Measurements from ENCODE around the gene ATP5F1E. TPM values are rescaled to one million over a fixed set of nuclear protein-coding genes. Genes with fewer than 3 reads are reported as not detected.

ATP5F1E gene
- total RNA-seq, 1 experiment from 2014 or later, result 52.7 TPM

DNA sequence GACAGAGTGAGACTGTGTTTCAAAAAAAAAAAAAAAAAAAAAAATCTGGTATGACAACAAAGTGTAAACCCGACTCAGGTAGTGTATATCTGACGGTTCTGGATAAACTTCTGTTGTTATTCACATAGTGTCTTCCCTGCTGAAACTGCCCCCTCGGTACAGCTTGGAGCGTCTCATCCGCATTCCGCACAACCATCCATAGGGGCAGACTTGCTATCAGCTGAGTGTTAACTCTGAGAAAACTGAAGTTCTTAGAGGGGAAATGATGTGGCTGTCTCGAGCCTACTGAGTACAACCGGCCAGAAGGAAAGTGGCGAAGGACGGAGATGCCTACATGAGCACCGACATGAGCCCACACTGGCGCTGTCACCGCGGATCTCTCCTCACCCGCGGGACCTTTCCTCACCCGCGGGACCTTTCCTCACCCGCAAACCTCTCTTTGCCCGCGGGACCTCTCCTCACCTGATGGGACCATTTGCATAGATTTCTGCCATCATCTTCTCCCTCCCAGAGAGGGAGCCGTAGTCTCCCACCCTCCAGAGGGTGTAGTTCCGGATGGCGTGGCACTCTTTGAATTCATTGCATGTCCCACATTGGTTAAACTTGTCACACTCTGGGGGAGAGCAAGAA is 34.9 kb downstream of the ATP5F1E start:
- H2BK120ac ChIP-seq (ENCODE audit: low read depth, low read length, poor library complexity, severe bottlenecking), result no peak overlapping the region
- H4K91ac ChIP-seq (ENCODE audit: insufficient read length, low read depth, low read length), result no peak overlapping the region
- Mint-ChIP-seq H3K27ac (peak overlapping the region; percentile 19 to 57 (median 49); a peak in 4 of 7 replicates), H3K27me3 (ENCODE audit: low read depth) (no peaks in the 10 kb centered on the region; the same call in 1 of the 2 replicates), H3K36me3 (ENCODE audit: insufficient read depth in 1 of 3, low read depth in 3 of 3) (peaks cover 16 to 69% (median 66%) of the 10 kb centered on the region in 3 experiments; a peak in 5 of 7 replicates), H3K4me3 (no peak overlapping the region), H3K4me1 (no peaks in the 10 kb centered on the region), H3K9me3 (no peaks in the 10 kb centered on the region)
- no peak overlapping the region for H4K5ac ChIP-seq (ENCODE audit: insufficient read length, low read depth, low read length)
- H2BK15ac ChIP-seq (ENCODE audit: low read depth, low read length), result no peak overlapping the region
- no peaks in the 10 kb centered on the region for H3K23me2 ChIP-seq (ENCODE audit: insufficient read length, low read depth, low read length, poor library complexity, severe bottlenecking)
- H3K4ac ChIP-seq (ENCODE audit: low read depth, low read length), result no peak overlapping the region
- WGBS (ENCODE audit: extremely low coverage, insufficient read length, low lambda C conversion rate), result no CpG with 5 or more reads among the region's 24 CpGs
- no peak overlapping the region for H4K8ac ChIP-seq (replicated peaks; ENCODE audit: insufficient read length, low read depth, low read length)
- H2AK5ac ChIP-seq (ENCODE audit: insufficient read length, low read length), result no peak overlapping the region
- H2BK5ac ChIP-seq (ENCODE audit: insufficient read length, low read length), result no peak overlapping the region
- H3K79me1 ChIP-seq (ENCODE audit: insufficient read depth, low read depth, low read length, poor library complexity, severe bottlenecking), result no peaks in the 10 kb centered on the region
- no peaks in the 10 kb centered on the region for H3K4me1 ChIP-seq (ENCODE audit: insufficient read depth, low read length)
- H3K27ac ChIP-seq (ENCODE audit: insufficient read length, low read depth, low read length), result no peak overlapping the region
- no peak overlapping the region for H3K23ac ChIP-seq (ENCODE audit: insufficient read length, low read depth, low read length)
- TF ChIP-seq, protein P1, sequence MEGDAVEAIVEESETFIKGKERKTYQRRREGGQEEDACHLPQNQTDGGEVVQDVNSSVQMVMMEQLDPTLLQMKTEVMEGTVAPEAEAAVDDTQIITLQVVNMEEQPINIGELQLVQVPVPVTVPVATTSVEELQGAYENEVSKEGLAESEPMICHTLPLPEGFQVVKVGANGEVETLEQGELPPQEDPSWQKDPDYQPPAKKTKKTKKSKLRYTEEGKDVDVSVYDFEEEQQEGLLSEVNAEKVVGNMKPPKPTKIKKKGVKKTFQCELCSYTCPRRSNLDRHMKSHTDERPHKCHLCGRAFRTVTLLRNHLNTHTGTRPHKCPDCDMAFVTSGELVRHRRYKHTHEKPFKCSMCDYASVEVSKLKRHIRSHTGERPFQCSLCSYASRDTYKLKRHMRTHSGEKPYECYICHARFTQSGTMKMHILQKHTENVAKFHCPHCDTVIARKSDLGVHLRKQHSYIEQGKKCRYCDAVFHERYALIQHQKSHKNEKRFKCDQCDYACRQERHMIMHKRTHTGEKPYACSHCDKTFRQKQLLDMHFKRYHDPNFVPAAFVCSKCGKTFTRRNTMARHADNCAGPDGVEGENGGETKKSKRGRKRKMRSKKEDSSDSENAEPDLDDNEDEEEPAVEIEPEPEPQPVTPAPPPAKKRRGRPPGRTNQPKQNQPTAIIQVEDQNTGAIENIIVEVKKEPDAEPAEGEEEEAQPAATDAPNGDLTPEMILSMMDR (conservative IDR thresholded peaks at IDR 0.05), result no peak
- H3K27me3 ChIP-seq (ENCODE audit: insufficient read depth, low read length), result no peaks in the 10 kb centered on the region
- no peak overlapping the region for H2AFZ ChIP-seq (ENCODE audit: low read length)
- H3K9me3 ChIP-seq (ENCODE audit: control insufficient read depth, low read depth, low read length), result no peaks in the 10 kb centered on the region
- no peak overlapping the region for H3K9ac ChIP-seq (ENCODE audit: extremely low read depth, insufficient read length, low read length)
- no peak overlapping the region for H3K14ac ChIP-seq (ENCODE audit: insufficient read depth, low read length)
- H2BK12ac ChIP-seq (ENCODE audit: insufficient read length, low read depth, low read length), result no peak overlapping the region
- no peak overlapping the region for H3K4me2 ChIP-seq (ENCODE audit: insufficient read depth, insufficient read length, low read length)
- no peaks in the 10 kb centered on the region for H3K79me2 ChIP-seq (ENCODE audit: insufficient read depth, low read length)
- H3T11ph ChIP-seq (ENCODE audit: low read length), result no peak overlapping the region
- DNase-seq, result no peak
- H4K20me1 ChIP-seq (ENCODE audit: control insufficient read depth, insufficient read depth, insufficient read length), result no peaks in the 10 kb centered on the region
- H3K56ac ChIP-seq (ENCODE audit: insufficient read length, low read depth, low read length), result no peak overlapping the region
- no peak overlapping the region for H3K18ac ChIP-seq (ENCODE audit: insufficient read length, low read depth, low read length)
- no peak overlapping the region for H2BK20ac ChIP-seq (ENCODE audit: low read depth, low read length, poor library complexity, severe bottlenecking)
